ENCODE results near the gene TMEM144.
"Not testable (repeated sequence)": the region's sequence is repeated elsewhere in the genome, so short reads cannot be mapped to it uniquely, and the experiment has no call there.

Gene TMEM144

GRCh38 chr4:158192439-158193158 lies 17.7 kb upstream of the TMEM144 start:
- no peak for DNase-seq

- DNase-seq = no peak
Observed at GRCh38 chr4:158193171-158193749, 17.0 kb upstream of the TMEM144 start.

DNA sequence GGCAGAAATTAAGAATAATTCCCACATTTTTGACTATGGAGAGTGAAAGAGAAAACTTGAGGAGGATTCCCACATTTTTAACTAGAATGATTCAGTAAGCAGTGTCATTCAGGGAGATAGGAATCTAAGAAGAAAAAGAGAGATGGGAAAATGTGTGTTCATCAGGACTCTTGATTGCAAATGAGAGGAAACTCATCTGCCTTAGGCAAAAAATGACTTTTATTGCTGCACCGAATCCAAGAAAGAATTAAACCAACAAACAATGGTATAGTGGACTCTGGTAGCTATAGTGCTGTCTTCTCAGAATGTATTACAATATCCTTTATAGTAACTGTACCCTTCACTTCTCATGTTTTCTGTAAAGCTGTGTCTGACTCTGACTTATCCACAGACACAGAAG lies 15.0 kb upstream of the TMEM144 start:
- no peak for DNase-seq

GRCh38 chr4:158197194-158197776 lies 13.0 kb upstream of the TMEM144 start:
- no peak for DNase-seq

- no peak for DNase-seq
Observed at GRCh38 chr4:158200214-158200613, 10.1 kb upstream of the TMEM144 start.

GRCh38 chr4:158201322-158201721 lies 9.0 kb upstream of the TMEM144 start:
- no peak for DNase-seq

DNA sequence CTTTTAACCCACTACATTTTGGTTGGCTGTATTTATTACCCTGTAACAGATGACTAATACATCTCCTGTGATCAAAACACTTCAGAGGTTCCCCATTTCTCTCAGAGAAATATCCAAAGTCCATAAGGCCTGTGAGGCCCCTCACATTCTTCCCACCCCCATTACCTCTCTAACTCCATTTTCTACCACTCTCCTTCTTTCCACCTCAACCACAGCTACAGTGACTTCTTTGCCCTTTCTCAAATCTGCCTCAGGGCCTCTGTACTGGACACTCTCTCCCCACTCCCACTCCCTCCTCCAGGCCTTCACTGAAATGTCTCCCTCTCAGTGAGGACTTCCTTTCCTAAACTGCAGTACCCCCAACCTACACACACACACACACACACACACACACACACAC lies 8.4 kb upstream of the TMEM144 start:
- DNase-seq = no peak

DNA sequence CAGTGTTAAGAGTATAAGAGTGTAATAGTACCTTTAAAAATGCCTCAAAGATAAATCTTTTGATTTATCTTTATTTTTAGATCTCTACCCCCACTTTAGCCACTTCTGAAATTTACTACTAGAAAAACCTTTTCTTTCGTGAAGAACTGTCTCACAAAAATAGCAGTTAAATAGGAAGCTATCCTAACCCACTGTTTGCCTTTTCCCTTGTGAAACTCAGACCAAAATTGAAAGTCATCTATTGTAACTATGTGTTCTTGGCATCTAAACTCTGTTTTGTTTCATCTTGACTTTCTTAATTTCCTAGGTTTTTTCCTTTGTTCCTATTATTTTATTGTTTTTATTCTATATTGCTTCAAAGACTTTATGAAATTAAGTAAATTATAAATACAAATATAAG lies 7.8 kb upstream of the TMEM144 start:
- DNase-seq = no peak

DNA sequence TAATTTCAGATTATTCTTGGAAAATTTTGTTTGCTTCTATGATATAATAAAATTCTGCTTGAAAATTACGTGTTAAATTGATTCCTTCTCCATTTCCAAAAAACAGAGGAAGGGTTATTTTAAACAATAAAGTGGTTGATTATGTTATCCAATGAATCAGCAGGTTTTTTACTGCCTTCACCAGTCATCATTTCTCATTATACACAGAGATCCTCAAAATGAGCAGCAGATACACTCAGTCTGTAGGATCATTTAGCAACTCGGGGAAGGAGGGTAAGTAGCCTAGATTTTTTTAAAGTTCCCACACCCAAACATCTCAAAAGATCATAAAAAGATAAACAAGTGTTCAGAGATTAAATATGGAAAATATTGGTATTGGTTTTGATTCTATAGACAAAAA lies 6.8 kb upstream of the TMEM144 start:
- DNase-seq = no peak

GRCh38 chr4:158203929-158204328 lies 6.4 kb upstream of the TMEM144 start:
- no peak for DNase-seq

GRCh38 chr4:158208963-158209640 lies 1.2 kb upstream of the TMEM144 start:
- DNase-seq = no peak

DNA sequence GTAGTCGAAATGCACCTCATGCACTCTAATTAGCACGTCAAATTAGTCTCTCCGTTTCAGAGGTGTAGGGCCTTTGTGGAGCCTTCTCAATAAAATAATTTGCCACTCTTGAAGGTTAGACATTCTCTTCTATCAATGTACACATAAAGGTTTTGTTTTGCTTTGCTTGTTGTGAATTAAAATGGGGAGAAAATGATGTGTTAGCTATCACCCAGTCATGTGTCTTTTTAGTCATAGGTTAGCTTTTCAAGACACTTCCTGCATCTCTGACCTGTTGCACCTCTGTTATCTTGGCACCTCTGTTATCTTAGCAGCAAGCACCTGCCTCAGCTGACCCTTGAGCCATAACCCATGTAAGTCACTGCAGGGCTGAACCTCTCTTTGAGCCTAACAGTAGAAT lies 936 bp downstream of the TMEM144 start:
- no peak for DNase-seq

- DNase-seq = no peak
Observed at GRCh38 chr4:158213466-158213865, 3.2 kb downstream of the TMEM144 start.

DNA sequence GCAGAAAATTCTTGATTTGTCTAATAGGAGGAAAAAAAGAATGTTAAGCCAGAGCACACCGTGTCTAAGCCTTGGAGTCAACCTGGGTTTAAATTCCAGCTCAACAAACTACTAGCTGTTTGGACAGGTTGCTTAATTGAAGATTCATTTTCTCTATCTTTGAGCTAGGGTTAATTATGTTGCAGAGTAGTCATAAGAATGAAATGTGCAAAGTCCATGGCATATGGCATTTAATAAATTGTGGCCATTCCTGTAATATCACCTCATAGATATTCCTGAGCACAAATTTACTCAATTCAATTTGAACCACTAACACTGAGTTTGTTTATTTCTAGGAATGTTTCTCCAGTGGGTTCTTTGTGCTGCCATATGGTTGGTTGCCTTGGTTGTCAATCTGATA lies 4.6 kb downstream of the TMEM144 start:
- DNase-seq = no peak

- DNase-seq = no peak
Observed at GRCh38 chr4:158217763-158218162, 7.5 kb downstream of the TMEM144 start.

DNA sequence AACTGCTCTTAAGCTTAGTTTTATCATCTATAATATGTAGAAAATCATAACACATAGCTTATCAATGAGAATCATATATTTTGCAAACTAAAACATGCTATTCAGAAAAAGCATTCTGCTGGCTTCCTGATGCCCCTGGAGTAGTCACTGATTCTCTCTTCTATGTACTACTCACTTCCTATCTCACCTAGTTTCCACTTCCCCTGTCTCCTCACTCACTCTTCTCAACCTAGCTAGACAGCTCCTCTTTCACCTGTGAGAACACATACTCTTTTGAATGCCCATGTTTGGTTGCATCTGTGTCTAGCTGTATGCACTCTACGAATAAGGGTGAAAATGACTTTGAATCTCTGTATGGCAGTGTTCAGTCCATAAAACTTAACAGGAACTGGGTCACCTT lies 9.3 kb downstream of the TMEM144 start:
- no peak for DNase-seq

DNA sequence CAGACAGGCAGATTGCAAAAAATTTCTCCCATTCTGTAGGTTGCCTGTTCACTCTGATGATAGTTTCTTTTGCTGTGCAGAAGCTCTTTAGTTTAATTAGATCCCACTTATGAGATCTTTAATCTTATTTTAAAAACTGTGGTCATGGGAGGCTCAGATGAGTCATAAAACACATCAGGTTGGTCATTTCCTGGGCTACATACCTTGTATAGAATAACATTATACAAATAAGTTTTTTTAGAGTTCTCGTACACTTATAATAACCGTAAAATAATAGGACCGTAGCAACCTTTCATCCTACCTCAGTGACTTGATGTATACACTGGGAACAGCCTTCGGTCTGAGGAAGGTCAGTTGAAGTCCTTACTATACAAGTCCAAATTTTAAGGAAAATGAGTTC lies 14.0 kb downstream of the TMEM144 start:
- DNase-seq = not testable (repeated sequence)

DNA sequence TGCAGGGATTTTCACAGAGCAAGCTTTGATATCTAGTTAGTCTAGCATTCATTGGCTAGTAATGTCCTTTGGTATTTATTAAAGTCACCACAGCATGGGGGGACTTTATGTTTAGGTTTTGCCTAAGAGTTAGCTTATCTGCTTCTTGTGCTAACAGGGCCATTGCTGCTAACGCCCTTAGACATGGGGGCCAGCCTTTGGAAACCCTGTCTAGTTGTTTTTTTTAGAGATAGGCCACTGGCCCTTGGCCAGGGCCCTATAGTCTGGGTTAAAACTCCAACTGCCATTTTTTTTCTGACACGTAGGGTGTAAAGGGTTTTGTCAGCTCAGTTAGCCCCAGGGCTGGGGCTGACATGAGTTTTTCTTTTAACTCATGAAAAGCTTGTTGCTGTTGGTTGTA lies 14.7 kb downstream of the TMEM144 start:
- not testable (repeated sequence) for DNase-seq

GRCh38 chr4:158227880-158228279 lies 17.6 kb downstream of the TMEM144 start:
- DNase-seq = not testable (repeated sequence)

DNA sequence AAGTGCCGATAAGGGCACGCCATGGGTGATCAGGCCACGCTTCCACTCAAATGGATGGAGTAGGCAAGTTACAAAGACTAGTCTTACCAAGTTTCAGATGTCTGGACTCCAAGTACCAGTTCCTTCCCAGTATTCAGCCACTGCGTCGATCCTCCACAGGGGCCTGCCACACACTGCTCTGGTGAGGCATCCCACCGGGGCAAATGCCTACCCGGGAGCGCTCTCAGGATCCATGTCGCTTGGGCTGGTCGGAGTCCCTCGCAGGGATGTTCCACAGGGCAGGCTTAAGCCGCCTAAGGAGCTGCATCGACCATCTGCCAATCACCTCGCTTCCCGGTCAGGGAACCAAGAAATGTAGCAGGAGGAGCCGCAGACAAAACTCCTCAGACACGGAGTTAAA lies 18.1 kb downstream of the TMEM144 start:
- DNase-seq = not testable (repeated sequence)

DNA sequence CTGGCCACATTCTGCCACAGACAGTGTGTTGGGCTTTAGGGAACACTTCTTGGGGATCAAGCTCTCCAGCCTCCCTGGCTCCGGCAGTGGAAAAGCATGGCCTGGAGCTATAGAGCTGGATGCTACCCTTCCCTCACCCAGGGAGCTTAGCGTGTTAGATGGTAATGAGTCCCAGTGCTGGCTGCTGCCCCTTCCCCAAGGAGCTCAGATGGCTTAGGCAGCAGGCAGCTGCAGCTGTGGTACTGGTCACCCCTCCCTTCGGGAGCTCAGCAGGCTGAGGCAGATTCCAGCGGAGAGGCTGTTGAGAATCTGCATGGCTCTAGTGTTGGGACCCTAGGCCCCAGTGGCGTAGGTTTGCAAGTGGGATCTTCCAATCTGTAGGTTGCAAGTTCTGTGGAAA lies 19.5 kb downstream of the TMEM144 start:
- no peak for DNase-seq

DNA sequence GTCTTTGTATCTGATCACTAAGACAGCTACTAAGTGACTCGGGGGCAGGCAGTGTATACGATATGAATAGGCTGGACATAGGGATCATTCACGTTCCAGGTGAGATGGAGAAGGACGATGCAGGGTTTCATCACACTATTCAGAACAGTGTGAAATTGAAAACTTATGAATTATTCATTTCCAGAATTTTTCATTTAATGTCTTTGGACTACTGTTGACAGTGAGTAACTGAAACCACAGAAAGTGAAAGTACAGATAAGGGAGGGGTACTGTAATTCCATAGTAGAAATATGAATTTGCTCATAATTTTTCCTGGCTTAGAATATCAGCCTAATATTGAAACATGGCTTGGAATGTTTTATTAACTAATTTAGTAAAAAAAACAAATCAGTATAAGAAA lies 24.4 kb downstream of the TMEM144 start:
- DNase-seq = no peak

DNA sequence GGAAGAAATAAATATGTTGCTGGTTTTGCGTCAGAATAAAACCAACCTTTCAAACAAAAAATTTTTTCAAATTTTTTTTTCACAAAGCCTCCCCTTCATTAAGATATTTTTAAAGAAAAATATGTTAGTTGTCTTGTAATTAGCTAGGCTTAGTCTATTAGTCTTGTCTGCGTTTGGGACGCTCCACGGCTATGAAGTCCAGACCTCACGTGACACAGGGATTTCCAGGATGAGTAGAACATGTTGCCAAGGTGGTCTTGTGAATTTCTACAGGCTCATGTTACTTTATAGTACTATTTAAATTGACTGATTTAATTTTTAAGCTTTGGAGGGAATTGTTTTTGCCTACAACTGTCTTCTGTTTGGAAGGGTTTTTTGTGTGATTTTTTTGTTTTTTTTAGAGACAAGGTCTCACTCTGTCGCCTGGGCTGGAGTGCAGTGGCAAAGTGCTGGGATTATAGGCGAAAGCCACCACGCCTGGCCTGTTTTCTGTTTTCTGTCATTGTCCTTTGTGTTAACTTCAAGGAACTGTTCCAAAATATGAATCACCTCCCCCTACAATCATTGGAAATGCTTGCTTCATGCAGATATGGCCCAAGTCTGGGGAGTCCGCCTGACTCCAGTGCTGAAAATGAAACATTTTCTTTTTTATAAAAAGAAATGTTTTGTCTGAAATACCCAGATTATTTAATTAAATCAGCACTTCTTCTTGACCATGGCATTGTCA lies 26.2 kb downstream of the TMEM144 start:
- DNase-seq = no peak

All from SHP77 (cell line).